Tibial artery (tissue), 4 donors: ENCODE measurements around the gene TTLL5.

Experiments used
- DNase-seq, 2 donors: peaks; one replicate each; pipeline ENCODE4 v3.0.0-alpha.2; 2019
- H3K27ac ChIP-seq, 2 donors: fragments of 200-600 bp; sonication (generic) in 1 of 2; 1 replicate in 1 of 2; 2 replicates in 1 of 2; pipeline ENCODE4 v1.5.1; 2018 to 2019; ENCODE audit warnings: mild to moderate bottlenecking in 1 of 2
- H3K27me3 ChIP-seq, 2 donors: fragments of 200-600 bp; sonication (generic) in 1 of 2; one replicate each; pipeline versions ENCODE4 v1.5.1 to v1.6.0; 2016 to 2019
- H3K36me3 ChIP-seq, 3 donors: fragments of 200-600 bp; sonication (generic) in 2 of 3; one replicate each; pipeline ENCODE4 v1.5.1; 2016 to 2019; ENCODE audit warnings: mild to moderate bottlenecking in 2 of 3
- H3K4me1 ChIP-seq, 4 donors: fragments of 200-600 bp; sonication (generic) in 2 of 4; 1 replicate in 3 of 4; 2 replicates in 1 of 4; pipeline ENCODE4 v1.5.1; 2016 to 2019
- H3K4me3 ChIP-seq, 2 donors: fragments of 200-600 bp; sonication (generic) in 1 of 2; 1 replicate in 1 of 2; 2 replicates in 1 of 2; pipeline ENCODE4 v1.5.1; 2018 to 2019; ENCODE audit warnings: mild to moderate bottlenecking in 2 of 2
- H3K9me3 ChIP-seq, 3 donors: fragments of 200-600 bp; sonication (generic) in 1 of 3; one replicate each; pipeline ENCODE4 v1.5.1; 2016 to 2019
- intact Hi-C: fragments of 100-400 bp; cut with DNase I; formaldehyde crosslinking; loops from one replicate; pipeline ENCODE4 v1.15.0; 2023; ENCODE audit warnings: low total_unique reads
- TF ChIP-seq, protein P1 (sequence below), 2 experiments: fragments of 200-600 bp in 1 of 2; fragments of 450-650 bp in 1 of 2; IDR thresholded peaks; one replicate each; pipeline ENCODE4 v1.5.1; 2017 to 2019; ENCODE audit warnings: antibody characterized with exemption in 2 of 2, mild to moderate bottlenecking in 1 of 2, moderate library complexity in 1 of 2

TTLL5 gene

DNA sequence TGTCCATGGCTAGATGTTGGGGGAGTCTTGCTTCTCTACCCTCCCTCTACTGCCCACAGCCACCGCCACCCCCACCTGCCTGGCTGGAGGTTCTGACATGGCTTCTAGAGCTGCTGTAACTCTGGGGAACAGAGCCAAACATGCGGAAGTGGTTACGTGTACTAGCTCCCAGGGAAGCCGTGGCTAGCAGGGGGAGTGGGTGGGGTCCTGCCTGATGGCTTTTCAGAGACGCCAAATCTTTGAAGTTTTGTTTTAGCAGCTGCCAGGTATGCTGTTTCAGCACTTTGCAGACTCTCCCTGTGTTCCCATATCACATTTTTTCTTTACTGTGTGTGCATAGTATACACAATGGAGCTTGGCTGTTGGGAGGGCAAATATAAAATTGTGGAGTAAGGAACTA lies 170.4 kb downstream of the TTLL5 start:
- H3K4me1 ChIP-seq, result peaks cover 0 to 11% (median 1%) of the 10 kb centered on the region in 4 donors
- intact Hi-C loops, result no loop called here
- DNase-seq, result no peak
- no peaks in the 10 kb centered on the region for H3K9me3 ChIP-seq
- TF ChIP-seq, protein P1, sequence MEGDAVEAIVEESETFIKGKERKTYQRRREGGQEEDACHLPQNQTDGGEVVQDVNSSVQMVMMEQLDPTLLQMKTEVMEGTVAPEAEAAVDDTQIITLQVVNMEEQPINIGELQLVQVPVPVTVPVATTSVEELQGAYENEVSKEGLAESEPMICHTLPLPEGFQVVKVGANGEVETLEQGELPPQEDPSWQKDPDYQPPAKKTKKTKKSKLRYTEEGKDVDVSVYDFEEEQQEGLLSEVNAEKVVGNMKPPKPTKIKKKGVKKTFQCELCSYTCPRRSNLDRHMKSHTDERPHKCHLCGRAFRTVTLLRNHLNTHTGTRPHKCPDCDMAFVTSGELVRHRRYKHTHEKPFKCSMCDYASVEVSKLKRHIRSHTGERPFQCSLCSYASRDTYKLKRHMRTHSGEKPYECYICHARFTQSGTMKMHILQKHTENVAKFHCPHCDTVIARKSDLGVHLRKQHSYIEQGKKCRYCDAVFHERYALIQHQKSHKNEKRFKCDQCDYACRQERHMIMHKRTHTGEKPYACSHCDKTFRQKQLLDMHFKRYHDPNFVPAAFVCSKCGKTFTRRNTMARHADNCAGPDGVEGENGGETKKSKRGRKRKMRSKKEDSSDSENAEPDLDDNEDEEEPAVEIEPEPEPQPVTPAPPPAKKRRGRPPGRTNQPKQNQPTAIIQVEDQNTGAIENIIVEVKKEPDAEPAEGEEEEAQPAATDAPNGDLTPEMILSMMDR (IDR thresholded peaks at IDR 0.05), result no peak
- no peak overlapping the region for H3K4me3 ChIP-seq
- H3K27me3 ChIP-seq, result no peaks in the 10 kb centered on the region
- H3K36me3 ChIP-seq, result no peaks in the 10 kb centered on the region
- no peak overlapping the region for H3K27ac ChIP-seq

DNA sequence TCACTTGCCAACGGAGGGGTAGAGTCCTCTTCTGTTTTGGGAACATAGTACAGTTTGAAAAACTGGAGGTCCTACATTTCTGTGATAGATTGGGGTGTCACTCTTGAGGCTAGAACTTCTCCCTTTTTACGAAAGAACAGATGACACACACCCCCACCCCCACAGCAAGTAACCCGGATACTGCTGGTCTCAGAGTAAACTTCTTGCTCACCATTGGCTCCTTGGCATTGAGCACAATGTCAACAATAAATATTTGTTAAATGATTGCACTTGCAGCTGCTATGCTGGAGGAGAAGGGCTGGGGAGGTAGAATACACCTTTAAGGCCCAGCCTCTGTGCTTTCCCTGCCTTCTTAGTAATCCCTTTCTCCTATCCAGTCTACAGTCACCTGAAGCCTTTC lies 170.9 kb downstream of the TTLL5 start:
- H3K36me3 ChIP-seq, result no peaks in the 10 kb centered on the region
- no peaks in the 10 kb centered on the region for H3K27me3 ChIP-seq
- no peak overlapping the region for H3K4me3 ChIP-seq
- no peak for DNase-seq
- intact Hi-C loops, result no loop called here
- H3K4me1 ChIP-seq, result peaks cover 0 to 11% (median 1%) of the 10 kb centered on the region in 4 donors
- TF ChIP-seq, protein P1 (IDR thresholded peaks at IDR 0.05), result no peak
- H3K9me3 ChIP-seq, result no peaks in the 10 kb centered on the region
- no peak overlapping the region for H3K27ac ChIP-seq

DNA sequence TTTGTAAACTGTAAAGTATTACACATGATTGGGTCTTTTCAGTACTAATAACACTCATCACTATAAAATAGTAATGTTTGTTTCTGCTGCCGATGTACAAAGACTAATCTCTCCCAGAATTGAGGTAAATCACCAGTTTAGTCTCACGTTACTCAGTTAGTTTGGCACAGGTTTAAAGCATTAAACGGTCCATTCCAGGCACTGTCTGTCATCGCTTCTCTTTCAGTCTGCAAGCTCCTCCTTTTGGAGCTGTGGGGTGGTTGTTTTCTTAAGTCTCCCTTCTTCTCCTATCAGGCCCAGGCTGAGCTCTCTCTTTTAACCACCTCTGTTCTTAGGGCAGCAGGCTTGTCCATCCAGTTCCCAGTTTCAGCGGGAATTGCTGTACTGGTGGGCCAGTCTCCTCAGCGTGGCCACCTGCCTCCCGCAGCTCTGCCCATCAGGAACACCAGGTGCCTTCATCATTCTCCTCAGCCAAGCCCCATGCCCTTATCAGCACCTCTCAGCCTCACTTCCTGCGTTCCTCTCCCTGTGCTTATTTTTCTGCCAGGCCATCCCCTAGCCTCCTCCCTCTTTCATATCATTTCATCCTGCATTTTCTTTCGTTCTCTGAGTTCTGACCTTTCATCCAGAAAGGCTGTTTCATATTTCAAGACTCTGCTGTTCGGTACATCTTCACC lies 171.7 kb downstream of the TTLL5 start:
- DNase-seq, result no peak
- TF ChIP-seq, protein P1 (IDR thresholded peaks at IDR 0.05), result no peak
- Histone ChIP-seq H3K27me3 (no peaks in the 10 kb centered on the region), H3K4me3 (no peak overlapping the region), H3K27ac (no peak overlapping the region), H3K36me3 (no peaks in the 10 kb centered on the region), H3K4me1 (peaks cover 0 to 11% (median 1%) of the 10 kb centered on the region in 4 donors), H3K9me3 (no peaks in the 10 kb centered on the region)
- intact Hi-C loops, result no loop called here

DNA sequence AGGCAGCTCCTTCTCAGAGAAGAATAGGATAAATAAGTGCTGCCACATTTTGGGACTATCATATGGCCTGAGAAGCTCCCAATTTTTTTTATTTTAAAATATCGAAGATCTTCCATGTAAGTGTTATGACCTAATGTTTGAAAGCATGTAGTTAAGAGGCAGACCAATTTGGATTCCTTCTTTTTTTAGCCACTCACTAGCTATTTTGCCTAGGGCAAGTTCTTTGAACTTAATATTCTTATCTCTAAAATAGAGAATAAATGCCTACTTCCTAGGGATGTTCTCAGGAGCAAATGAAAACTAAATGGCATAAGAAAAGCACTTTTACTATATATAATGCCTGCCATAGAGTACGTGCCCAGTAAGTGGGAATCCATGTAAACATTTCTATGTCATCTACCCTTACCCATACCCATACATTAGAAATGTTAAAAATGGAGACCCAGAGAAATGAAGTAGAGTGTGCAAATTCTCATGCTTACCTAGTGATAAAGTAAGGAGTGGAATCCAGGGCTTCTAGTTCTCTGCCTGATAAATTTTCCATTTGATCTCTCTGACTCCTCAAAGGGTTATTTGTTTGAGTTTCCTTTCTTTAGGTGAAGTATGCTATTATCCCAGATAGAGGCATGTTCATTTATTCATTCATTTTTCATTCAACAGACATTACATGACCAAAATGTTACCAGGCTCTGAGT lies 172.4 kb downstream of the TTLL5 start:
- TF ChIP-seq, protein P1 (IDR thresholded peaks at IDR 0.05), result no peak
- Histone ChIP-seq H3K4me3 (no peak overlapping the region), H3K27ac (no peak overlapping the region), H3K36me3 (no peaks in the 10 kb centered on the region), H3K27me3 (no peaks in the 10 kb centered on the region), H3K4me1 (peaks cover 0 to 11% (median 1%) of the 10 kb centered on the region in 4 donors), H3K9me3 (no peaks in the 10 kb centered on the region)
- intact Hi-C loops, result no loop called here
- DNase-seq, result no peak

DNA sequence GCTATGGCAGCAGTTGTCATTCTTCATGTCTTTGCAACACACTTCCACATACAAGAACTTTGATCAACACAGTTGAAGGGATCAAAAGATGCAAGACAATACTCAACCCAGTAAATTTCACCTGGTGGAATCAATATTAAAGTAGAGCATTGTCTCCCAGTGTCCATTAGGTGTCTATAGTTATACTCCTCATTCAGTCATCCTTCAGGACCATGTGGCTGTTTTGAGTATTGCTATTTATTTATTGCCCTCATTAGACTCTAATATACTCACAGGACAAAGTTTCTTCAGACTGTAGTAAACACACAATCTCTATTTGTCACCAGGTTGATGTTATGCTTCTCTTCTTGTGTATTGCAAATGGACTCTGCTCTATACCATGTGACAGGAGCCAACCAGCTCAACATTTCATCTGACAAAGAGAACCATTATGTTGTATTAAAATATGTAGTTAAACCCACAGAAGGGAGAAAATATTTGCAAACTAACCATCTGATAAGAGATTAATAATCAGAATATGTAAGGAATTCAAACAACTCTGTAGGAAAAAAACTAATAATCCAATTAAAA lies 174.2 kb downstream of the TTLL5 start:
- peaks cover 0 to 11% (median 1%) of the 10 kb centered on the region in 4 donors for H3K4me1 ChIP-seq
- H3K27me3 ChIP-seq, result no peaks in the 10 kb centered on the region
- no peak for DNase-seq
- no peaks in the 10 kb centered on the region for H3K9me3 ChIP-seq
- intact Hi-C loops, result no loop called here
- no peak overlapping the region for H3K27ac ChIP-seq
- peaks cover 0 to 8% (median 0%) of the 10 kb centered on the region in 3 donors for H3K36me3 ChIP-seq
- TF ChIP-seq, protein P1 (IDR thresholded peaks at IDR 0.05), result no peak
- no peak overlapping the region for H3K4me3 ChIP-seq
